GM12874 (cell line): ENCODE data around the gene FNDC3A.

ENCODE experiments used
- TF ChIP-seq, protein P1 (sequence below): IDR thresholded peaks from 2 replicates; pipeline ENCODE4 v1.5.1; 2011; ENCODE audit warnings: low read depth, mild to moderate bottlenecking, control low read depth, low read length, moderate library complexity; ENCODE audit not compliant: insufficient read depth

The FNDC3A gene

GRCh38 chr13:48975856-48976575, at the start of gene FNDC3A:
Gene FNDC3A, plus strand, starts transcription at chr13:48975912. Its CDS starts 30,279 bp downstream, at chr13:49006191.
- TF ChIP-seq, protein P1, sequence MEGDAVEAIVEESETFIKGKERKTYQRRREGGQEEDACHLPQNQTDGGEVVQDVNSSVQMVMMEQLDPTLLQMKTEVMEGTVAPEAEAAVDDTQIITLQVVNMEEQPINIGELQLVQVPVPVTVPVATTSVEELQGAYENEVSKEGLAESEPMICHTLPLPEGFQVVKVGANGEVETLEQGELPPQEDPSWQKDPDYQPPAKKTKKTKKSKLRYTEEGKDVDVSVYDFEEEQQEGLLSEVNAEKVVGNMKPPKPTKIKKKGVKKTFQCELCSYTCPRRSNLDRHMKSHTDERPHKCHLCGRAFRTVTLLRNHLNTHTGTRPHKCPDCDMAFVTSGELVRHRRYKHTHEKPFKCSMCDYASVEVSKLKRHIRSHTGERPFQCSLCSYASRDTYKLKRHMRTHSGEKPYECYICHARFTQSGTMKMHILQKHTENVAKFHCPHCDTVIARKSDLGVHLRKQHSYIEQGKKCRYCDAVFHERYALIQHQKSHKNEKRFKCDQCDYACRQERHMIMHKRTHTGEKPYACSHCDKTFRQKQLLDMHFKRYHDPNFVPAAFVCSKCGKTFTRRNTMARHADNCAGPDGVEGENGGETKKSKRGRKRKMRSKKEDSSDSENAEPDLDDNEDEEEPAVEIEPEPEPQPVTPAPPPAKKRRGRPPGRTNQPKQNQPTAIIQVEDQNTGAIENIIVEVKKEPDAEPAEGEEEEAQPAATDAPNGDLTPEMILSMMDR: no peak

GRCh38 chr13:48928757-48929430, 46.8 kb upstream of the FNDC3A start:
- TF ChIP-seq, protein P1: no peak

- TF ChIP-seq, protein P1: no peak
Observed at GRCh38 chr13:48930918-48931317, 44.8 kb upstream of the FNDC3A start.

GRCh38 chr13:48938308-48938943, 37.3 kb upstream of the FNDC3A start:
- TF ChIP-seq, protein P1: no peak

DNA sequence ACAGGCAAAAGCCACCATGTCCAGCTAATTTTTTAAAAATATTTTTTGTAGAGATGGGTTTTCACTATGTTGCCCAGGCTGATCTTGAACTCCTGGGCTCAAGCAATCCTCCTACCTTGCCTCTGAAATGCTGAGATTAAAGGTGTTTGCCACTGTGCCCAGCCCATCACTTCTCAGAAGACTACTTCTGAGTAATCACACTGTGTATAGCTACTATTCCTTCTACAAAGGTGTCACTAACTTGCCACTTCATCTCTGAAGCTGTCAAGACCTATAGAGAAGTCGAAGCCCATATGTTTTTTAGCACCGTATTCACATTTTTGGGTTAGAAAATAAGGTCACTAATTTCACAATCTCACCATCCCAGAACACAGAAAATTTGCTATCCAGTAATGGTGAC, 36.0 kb upstream of the FNDC3A start:
- TF ChIP-seq, protein P1: no peak

DNA sequence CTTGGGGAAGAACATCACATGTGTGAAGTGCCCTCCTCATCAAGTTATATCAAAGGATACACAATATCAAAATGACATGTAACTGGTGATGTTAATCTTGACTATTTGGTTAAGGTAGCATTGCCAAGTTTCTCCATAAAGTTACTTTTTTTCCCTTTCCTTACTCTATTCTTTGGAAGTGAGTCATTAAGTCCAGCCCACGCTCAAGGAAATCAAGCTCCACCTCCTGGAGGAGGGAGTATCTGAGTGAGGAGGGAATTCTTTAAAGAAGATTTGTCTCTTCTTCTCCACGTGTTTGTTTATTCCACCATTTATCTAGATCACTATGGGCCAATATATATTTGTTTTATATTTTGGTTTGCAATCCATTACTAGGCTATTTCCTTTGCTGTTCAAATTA, 33.6 kb upstream of the FNDC3A start:
- TF ChIP-seq, protein P1: no peak

DNA sequence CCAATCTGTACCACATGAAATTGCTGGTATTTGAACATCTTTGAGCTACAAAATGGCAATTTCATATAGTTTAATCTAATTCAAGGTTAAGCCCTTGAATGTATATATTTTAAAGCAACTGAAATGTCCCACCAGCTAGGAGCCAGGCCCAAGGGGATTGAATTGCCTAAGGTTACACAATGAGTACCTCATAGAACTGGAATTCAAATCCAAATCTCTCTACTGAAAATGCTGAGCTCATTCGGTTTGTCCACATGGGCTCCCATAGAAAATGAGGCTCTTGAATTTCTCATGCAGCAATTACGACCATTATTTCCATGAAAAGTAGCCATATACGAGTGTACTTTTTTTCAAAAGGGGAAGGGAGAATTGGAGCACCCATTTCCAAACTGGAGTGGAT, 31.5 kb upstream of the FNDC3A start:
- TF ChIP-seq, protein P1: no peak
